Body of pancreas (tissue), 4 donors: ENCODE measurements around the gene KCTD11.

Source experiments
- CTCF ChIP-seq, 7 experiments: fragments of 450-650 bp in 4 of 7; fragments of 200-600 bp in 3 of 7; sonication (generic) in 3 of 7; IDR thresholded peaks; one replicate each; pipeline ENCODE4 v1.5.1; 2016 to 2019; ENCODE audit warnings: antibody characterized with exemption in 7 of 7
- POLR2A ChIP-seq, 3 donors: fragments of 450-650 bp; IDR thresholded peaks; one replicate each; pipeline ENCODE4 v1.6.1; 2016; ENCODE audit warnings: antibody characterized with exemption in 3 of 3, mild to moderate bottlenecking in 2 of 3

- TF ChIP-seq CTCF (IDR thresholded peaks at IDR 0.05) (no peak), POLR2A (IDR thresholded peaks at IDR 0.05) (no peak)
These were observed 40.8 kb upstream of the KCTD11 start for GRCh38 chr17:7311110-7311705.
